ENCODE results near the gene KCTD3.

DNA sequence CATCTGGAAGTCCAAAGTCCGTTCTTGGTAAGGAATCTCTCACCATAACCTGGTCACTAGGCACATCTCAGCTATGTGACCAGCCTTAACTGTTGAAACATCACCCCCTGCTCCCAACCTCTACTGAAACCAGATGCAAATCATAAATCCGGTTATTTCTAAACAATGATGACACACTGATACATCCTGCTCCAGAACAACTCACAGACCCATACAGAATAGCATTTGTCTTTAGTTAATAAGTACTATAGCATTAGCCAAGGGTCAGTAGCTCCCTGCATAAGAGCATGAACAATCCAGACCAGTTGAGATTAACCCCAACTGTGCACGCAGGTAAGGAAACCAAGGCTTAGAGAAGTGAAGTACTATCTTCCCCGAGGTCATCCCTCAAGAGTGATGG lies 38.0 kb upstream of the KCTD3 start:
- TF ChIP-seq, protein P1, sequence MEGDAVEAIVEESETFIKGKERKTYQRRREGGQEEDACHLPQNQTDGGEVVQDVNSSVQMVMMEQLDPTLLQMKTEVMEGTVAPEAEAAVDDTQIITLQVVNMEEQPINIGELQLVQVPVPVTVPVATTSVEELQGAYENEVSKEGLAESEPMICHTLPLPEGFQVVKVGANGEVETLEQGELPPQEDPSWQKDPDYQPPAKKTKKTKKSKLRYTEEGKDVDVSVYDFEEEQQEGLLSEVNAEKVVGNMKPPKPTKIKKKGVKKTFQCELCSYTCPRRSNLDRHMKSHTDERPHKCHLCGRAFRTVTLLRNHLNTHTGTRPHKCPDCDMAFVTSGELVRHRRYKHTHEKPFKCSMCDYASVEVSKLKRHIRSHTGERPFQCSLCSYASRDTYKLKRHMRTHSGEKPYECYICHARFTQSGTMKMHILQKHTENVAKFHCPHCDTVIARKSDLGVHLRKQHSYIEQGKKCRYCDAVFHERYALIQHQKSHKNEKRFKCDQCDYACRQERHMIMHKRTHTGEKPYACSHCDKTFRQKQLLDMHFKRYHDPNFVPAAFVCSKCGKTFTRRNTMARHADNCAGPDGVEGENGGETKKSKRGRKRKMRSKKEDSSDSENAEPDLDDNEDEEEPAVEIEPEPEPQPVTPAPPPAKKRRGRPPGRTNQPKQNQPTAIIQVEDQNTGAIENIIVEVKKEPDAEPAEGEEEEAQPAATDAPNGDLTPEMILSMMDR (conservative IDR thresholded peaks at IDR 0.05): no peak
- TF ChIP-seq EZH2 (IDR thresholded peaks at IDR 0.05; ENCODE audit: low read depth): no peak

Measured in PC-9 (cell line).